Left ventricle myocardium superior (tissue), 1 donor: Measurements from ENCODE around the gene PIEZO2. TPM values are rescaled to one million over a fixed set of nuclear protein-coding genes. Genes with fewer than 3 reads are reported as not detected.
A peak's percentile ranks its signal among the peaks of the same experiment; 100 is the strongest.

Source experiments
- ATAC-seq: fragments of 200-7000 bp; cut with Tn5 transposase; one replicate; pipeline ENCODE4 v1.9.1; 2020; ENCODE audit warnings: mild to moderate bottlenecking, moderate library complexity
- DNase-seq: peaks from one replicate; pipeline ENCODE4 v3.0.0-alpha.2; 2020
- intact Hi-C: fragments of 100-400 bp; cut with micrococcal nuclease; formaldehyde crosslinking; loops from one replicate; pipeline ENCODE4 v1.11.0; 2022
- total RNA-seq: library from RNA; stranded (reverse); fragmentation: NEBNext Ultra II Directional; extraction: Animal tissue kit (Norgen Biotek cat#: 25700); gene quantifications from one replicate; pipeline ENCODE4 v1.2.1, GENCODE V29; 2021
- donor health status: DM: no; HTN: yes; CAD: no; lungs with severe emphysema.

Gene PIEZO2
- total RNA-seq, 1 donor from 2014 or later: 1.1 TPM

GRCh38 chr18:10792181-10792580 is 357.2 kb downstream of the PIEZO2 start:
- DNase-seq (no peak), ATAC-seq (no peak)
- intact Hi-C loops: no loop called here

DNA sequence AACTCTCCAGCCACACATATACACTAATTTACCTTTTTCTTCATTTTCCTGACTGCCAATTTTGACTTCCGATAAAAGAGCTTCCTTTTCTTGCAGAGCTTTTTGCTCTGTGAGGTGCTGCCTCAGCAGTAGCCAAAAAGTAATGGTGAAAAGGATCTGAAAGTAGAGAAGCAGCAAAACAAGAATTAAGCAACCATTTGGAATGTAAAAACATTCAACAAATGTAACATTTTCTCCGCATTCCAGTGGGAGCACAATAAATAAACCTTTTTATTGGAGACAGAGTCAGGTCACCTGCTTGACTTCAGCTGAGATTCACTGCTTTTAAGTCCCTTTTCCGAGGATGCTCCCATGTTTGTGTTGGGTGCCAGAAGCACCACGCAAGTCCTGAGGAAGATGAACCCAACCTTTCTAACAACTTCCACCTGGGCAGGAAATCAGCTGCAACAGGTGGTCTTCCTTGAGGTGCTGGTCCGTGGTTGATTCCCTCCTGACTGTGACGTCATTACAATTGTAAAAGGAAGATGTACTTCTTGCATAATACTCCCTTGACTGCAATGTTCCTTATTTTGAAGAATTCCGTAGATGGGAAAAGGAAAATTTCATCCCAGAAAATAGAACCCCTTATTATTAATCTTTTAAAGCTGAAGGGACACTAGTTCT is 358.1 kb downstream of the PIEZO2 start:
- intact Hi-C loops: no loop called here
- DNase-seq (no peak), ATAC-seq (no peak)

DNA sequence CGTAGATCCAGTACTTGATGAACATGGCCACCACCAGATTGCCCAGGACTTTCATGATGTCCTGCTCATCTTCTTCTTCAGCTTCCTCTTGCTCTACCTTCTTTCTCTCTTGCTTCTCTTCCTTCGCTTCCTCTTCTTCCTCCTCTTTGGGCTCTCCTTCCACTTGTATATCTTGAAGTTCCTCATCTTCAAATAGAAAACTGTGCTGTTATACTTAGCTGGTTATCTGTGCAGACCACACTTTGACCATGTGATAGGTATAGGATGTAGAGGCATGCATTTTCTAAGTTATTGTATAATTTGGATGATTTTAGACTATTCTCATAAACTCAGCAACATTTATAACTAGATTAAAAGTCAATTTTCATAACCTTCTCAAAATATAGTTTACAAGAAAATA is 360.2 kb downstream of the PIEZO2 start:
- DNase-seq (no peak), ATAC-seq (no peak)
- intact Hi-C loops: no loop called here

DNA sequence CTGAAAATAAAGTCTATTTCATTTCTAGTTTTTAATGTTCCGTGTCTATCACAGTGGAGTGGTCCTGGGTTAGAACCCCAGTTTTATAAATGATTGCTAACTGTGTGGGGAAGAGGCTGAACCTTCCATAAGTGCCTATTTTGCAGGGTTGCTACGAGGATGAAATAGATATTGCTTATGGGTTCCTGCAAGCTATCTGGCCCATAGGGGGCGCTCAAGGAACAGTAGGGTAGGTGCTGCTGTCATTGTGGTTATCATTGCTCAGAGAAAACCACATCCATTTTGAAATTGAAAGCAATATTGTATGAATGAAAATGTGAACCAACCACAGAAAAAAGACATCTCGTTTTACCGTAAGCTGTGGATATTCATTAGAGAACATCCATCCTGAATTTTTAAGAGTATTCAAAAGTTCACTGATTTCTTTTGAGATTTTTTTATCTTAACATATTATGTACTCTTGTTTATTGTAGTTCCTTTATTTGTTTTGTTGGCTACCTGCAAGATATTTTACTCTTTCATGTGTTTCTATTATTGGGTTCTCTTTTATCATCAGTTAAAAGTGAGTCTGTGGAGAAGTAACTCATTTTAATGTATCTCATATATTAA is 362.0 kb downstream of the PIEZO2 start:
- ATAC-seq (peak; percentile 58), DNase-seq (peak; percentile 79)
- intact Hi-C loops: no loop called here

DNA sequence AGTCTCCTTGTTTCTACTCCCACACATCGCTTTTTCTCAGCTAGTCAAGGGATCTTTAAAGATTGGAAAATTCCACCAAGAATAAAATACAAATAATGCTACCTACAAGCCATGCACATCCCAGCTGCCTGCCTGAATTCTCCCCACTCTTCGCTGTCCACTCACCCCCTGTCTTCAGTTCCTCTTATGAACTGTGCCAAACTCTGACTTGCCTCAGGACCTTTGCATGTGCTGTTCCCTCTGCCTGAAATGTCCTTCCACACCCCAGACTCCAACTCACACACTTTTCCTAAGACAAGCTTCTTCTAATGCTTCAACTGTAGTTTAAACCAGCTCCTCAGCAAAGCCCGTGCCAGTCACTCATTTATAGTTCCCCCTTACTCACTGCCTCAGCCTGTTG is 363.6 kb downstream of the PIEZO2 start:
- intact Hi-C loops: no loop called here
- no peak for ATAC-seq

DNA sequence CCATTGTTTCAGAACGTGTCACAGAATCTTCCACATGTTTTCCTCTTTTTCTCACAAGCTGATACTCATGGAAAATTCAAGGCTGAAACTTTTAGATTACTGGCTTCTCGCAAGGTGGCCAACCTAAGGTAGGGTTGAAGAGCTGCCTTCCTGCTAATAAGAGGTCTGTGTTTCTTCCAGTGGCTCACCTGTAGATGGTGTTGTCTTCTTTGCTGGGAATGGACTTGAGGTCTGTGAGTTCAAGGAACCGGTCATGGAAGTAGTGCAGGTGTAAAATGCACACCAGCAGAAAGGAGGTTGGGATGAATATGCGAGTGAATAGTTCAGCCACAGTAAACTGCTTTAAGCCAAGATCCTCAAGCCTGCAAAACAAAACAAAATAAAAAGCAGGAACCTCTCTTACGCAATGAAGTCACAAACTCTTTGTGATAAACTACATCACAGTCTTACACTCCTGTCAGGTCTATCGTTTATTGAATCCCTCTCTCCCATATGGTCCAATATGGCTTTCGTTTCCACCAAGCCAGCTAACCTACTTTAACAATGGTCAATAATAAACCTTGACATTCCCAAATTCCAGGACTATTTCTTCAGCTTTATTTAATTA is 364.7 kb downstream of the PIEZO2 start:
- intact Hi-C loops: no loop called here
- no peak for ATAC-seq
- no peak for DNase-seq

More for the DNA sequence above, 363.6 kb downstream of the PIEZO2 start:
- DNase-seq: no peak

- DNase-seq: no peak
- intact Hi-C loops: no loop called here
- ATAC-seq: no peak
Measured at GRCh38 chr18:10783941-10784340, 365.4 kb downstream of the PIEZO2 start.

DNA sequence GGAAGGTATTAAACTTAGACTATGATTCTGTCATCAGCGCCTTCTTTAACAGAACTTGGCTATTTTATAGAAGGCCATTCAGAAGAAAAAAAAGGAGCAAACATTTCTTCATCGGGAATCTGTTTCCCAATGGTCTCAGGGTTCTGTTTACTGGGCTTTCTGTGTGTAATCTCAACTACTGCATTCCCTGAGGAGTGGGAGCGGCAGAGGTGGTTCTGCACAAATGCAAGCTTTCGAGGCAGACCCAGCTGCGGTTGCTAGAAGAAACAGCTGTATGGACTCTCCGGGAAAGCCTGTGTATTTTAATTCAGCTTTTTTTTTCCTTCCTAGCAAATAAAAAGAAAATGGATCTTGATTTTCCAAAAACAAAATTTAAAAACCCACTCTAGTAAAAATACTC is 372.9 kb downstream of the PIEZO2 start:
- DNase-seq (peak; percentile 46), ATAC-seq (peak; percentile 81)
- intact Hi-C loops: no loop called here

- DNase-seq: no peak
- intact Hi-C loops: no loop called here
- ATAC-seq: no peak
Measured at GRCh38 chr18:10775026-10775425, 374.3 kb downstream of the PIEZO2 start.

- DNase-seq (no peak), ATAC-seq (no peak)
- intact Hi-C loops: no loop called here
Measured at GRCh38 chr18:10771053-10771709, 378.2 kb downstream of the PIEZO2 start.

- intact Hi-C loops: no loop called here
- ATAC-seq: no peak
- no peak for DNase-seq
Measured at GRCh38 chr18:10770264-10770663, 379.1 kb downstream of the PIEZO2 start.

GRCh38 chr18:10768221-10768620 is 381.1 kb downstream of the PIEZO2 start:
- intact Hi-C loops: no loop called here
- DNase-seq: no peak
- ATAC-seq: no peak

DNA sequence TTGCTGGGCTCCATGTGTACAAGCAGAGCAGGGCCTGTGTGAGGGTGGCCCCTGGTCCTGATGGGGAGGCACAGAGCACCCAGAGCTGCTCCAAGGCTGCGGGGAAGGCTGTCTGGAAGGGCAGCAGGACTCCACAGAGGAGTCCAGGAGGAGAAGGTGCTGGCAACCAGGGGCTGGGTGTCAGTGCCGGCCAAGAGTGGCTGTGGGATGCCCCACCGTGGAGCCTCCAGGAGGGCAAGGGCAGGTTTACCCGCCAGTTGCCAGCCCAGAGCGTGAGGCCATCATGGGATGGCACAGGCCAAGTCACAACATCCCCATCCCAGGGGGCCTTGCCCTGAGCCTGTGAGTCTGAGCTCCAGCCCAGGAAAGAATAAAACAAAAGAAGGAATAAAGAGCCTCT is 381.7 kb downstream of the PIEZO2 start:
- ATAC-seq (no peak), DNase-seq (no peak)
- intact Hi-C loops: no loop called here

DNA sequence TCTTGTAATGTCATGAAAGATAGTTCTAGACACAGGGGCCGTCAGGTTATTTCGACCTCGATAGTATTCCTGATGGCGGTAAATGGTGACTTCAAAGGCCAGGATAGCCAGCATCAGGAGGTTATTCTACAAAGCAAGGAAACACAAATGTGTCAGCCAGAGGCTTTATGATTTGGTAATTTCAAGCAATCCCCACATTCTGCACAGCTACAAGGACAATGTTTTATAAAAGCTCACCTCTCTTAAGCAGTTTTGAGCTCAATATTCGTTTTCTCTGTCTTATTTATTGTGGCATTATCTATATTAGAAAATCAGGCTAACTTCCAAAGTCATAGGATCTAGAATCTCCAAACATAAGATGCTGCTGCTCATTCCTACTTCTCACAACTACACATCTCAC is 388.4 kb downstream of the PIEZO2 start:
- ATAC-seq (no peak), DNase-seq (no peak)
- intact Hi-C loops: no loop called here

DNA sequence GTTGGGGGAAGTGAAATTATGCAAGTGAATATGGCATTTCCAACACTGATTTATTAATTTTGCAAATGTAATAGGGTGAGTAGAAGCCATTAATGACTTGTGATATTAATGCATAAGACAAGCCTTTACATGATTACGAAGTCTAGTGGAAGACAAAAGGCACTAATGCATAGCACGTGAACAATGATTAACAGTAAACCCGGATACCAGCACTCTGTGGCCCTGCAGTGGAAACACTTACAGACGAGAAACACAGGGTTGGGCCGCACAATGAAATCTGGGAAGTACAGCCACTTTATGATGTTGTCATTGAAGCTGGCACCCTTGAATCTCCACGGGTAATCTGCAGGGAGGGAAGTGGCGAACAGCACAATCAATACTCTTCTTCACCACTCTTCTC is 390.1 kb downstream of the PIEZO2 start:
- intact Hi-C loops: no loop called here
- ATAC-seq: no peak
- no peak for DNase-seq

GRCh38 chr18:10757946-10758345 is 391.4 kb downstream of the PIEZO2 start:
- intact Hi-C loops: no loop called here
- no peak for ATAC-seq
- no peak for DNase-seq

- intact Hi-C loops: no loop called here
- DNase-seq (no peak), ATAC-seq (no peak)
Measured at GRCh38 chr18:10757349-10757748, 392.0 kb downstream of the PIEZO2 start.

GRCh38 chr18:10755855-10756254 is 393.5 kb downstream of the PIEZO2 start:
- no peak for ATAC-seq

GRCh38 chr18:10754128-10754527 is 395.2 kb downstream of the PIEZO2 start:
- ATAC-seq: no peak
- no peak for DNase-seq
- intact Hi-C loops: no loop called here

More at GRCh38 chr18:10755855-10756254, 393.5 kb downstream of the PIEZO2 start:
- DNase-seq: no peak
- intact Hi-C loops: no loop called here

DNA sequence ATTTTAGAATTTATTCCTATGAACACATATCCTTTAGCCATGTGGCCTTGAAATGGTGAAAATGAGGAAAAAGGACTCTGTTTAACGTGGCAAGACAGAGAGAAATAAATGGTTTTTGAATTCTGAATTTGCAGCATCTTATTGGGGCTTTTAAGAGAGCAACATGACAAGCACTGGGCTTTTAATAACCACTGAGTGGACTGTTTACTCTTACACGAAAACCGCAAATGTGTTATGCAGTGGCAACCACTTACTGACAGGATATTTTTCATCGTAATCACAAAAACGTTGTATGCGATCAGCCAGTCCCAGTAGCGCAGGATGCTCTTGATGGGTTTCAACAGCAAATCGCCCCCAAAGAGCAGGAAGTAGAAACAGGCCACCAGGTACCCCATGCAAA is 397.0 kb downstream of the PIEZO2 start:
- no peak for DNase-seq
- intact Hi-C loops: no loop called here
- ATAC-seq: no peak
